IPS-11a (cell line): ENCODE data around the gene FAM53B.

Source experiments
- H3K4me3 ChIP-seq: one replicate; pipeline ENCODE4 v1.5.1; 2013; ENCODE audit warnings: low read depth, low read length, control low read depth

Gene FAM53B

GRCh38 chr10:124683814-124684213, 60.4 kb downstream of the FAM53B start:
- no peak overlapping the region for H3K4me3 ChIP-seq

- H3K4me3 ChIP-seq = no peak overlapping the region
Observed at GRCh38 chr10:124681626-124682552, 62.3 kb downstream of the FAM53B start.

- no peak overlapping the region for H3K4me3 ChIP-seq
Observed at GRCh38 chr10:124681091-124681490, 63.1 kb downstream of the FAM53B start.

GRCh38 chr10:124680675-124681074, 63.5 kb downstream of the FAM53B start:
- no peak overlapping the region for H3K4me3 ChIP-seq

GRCh38 chr10:124679401-124679800, 64.8 kb downstream of the FAM53B start:
- H3K4me3 ChIP-seq = no peak overlapping the region

- no peak overlapping the region for H3K4me3 ChIP-seq
Observed at GRCh38 chr10:124678557-124679240, 65.5 kb downstream of the FAM53B start.

- no peak overlapping the region for H3K4me3 ChIP-seq
Observed at GRCh38 chr10:124677749-124678556, 66.2 kb downstream of the FAM53B start.

- H3K4me3 ChIP-seq = no peak overlapping the region
Observed at GRCh38 chr10:124677293-124677699, 66.9 kb downstream of the FAM53B start.

- H3K4me3 ChIP-seq = no peak overlapping the region
Observed at GRCh38 chr10:124676416-124677062, 67.6 kb downstream of the FAM53B start.

- H3K4me3 ChIP-seq = no peak overlapping the region
Observed at GRCh38 chr10:124675824-124676223, 68.4 kb downstream of the FAM53B start.

- H3K4me3 ChIP-seq = no peak overlapping the region
Observed at GRCh38 chr10:124675261-124675660, 68.9 kb downstream of the FAM53B start.

GRCh38 chr10:124674768-124675222, 69.4 kb downstream of the FAM53B start:
- no peak overlapping the region for H3K4me3 ChIP-seq

GRCh38 chr10:124672181-124672638, 72.0 kb downstream of the FAM53B start:
- no peak overlapping the region for H3K4me3 ChIP-seq

GRCh38 chr10:124671486-124672075, 72.6 kb downstream of the FAM53B start:
- H3K4me3 ChIP-seq = no peak overlapping the region

- no peak overlapping the region for H3K4me3 ChIP-seq
Observed at GRCh38 chr10:124670849-124671248, 73.3 kb downstream of the FAM53B start.

GRCh38 chr10:124669824-124670654, 74.1 kb downstream of the FAM53B start:
- no peak overlapping the region for H3K4me3 ChIP-seq

- H3K4me3 ChIP-seq = no peak overlapping the region
Observed at GRCh38 chr10:124669141-124669823, 74.9 kb downstream of the FAM53B start.

GRCh38 chr10:124668517-124669051, 75.6 kb downstream of the FAM53B start:
- no peak overlapping the region for H3K4me3 ChIP-seq
